Kidney capillary endothelial cell (primary cell): ENCODE results near the gene NFIC.

Experiments
- DNase-seq: peaks from one replicate; pipeline ENCODE4 v3.0.0-alpha.2; 2018; ENCODE audit warnings: low spot score

NFIC gene

GRCh38 chr19:3470500-3471128 is 104.2 kb downstream of the NFIC start:
- DNase-seq = no peak

- DNase-seq = no peak
These were observed 105.7 kb downstream of the NFIC start for GRCh38 chr19:3471954-3472655.

GRCh38 chr19:3474010-3474409 is 107.6 kb downstream of the NFIC start:
- DNase-seq = no peak

GRCh38 chr19:3474614-3475013 is 108.2 kb downstream of the NFIC start:
- DNase-seq = no peak

GRCh38 chr19:3475449-3475848 is 109.1 kb downstream of the NFIC start:
- DNase-seq = no peak

GRCh38 chr19:3476830-3477229 is 110.4 kb downstream of the NFIC start:
- DNase-seq = no peak

- no peak for DNase-seq
These were observed 111.1 kb downstream of the NFIC start for GRCh38 chr19:3477506-3477905.

- DNase-seq = no peak
These were observed 111.6 kb downstream of the NFIC start for GRCh38 chr19:3477951-3478350.

- no peak for DNase-seq
These were observed 112.2 kb downstream of the NFIC start for GRCh38 chr19:3478409-3479176.

- no peak for DNase-seq
These were observed 112.9 kb downstream of the NFIC start for GRCh38 chr19:3479177-3479833.

GRCh38 chr19:3479834-3480215 is 113.4 kb downstream of the NFIC start:
- no peak for DNase-seq

GRCh38 chr19:3480383-3481091 is 114.2 kb downstream of the NFIC start, which contains the start of gene SMIM24:
TSS of gene SMIM24 (minus strand) at chr19:3480525. CDS start at chr19:3480463, 62 bp downstream.
- no peak for DNase-seq

GRCh38 chr19:3481241-3482090 is 115.1 kb downstream of the NFIC start:
- DNase-seq = no peak

- no peak for DNase-seq
These were observed 116.3 kb downstream of the NFIC start for GRCh38 chr19:3482507-3483225.

- DNase-seq = no peak
These were observed 116.8 kb downstream of the NFIC start, which contains the start of gene SMIM44 for GRCh38 chr19:3483226-3483628. TSS of gene SMIM44 (minus strand) at chr19:3483441. CDS start at chr19:3483403, 38 bp downstream.

GRCh38 chr19:3491396-3492119 is 125.2 kb downstream of the NFIC start:
- no peak for DNase-seq

GRCh38 chr19:3492131-3492839 is 125.9 kb downstream of the NFIC start:
- no peak for DNase-seq

- no peak for DNase-seq
These were observed 126.5 kb downstream of the NFIC start for GRCh38 chr19:3492919-3493318.

- no peak for DNase-seq
These were observed 127.3 kb downstream of the NFIC start for GRCh38 chr19:3493651-3494050.
